ENCODE results near the gene ANOS1. TPM values are rescaled to one million over a fixed set of nuclear protein-coding genes. Genes with fewer than 3 reads are reported as not detected.
"Not testable (repeated sequence)": the region's sequence is repeated elsewhere in the genome, so short reads cannot be mapped to it uniquely, and the experiment has no call there.

Gene ANOS1
- total RNA-seq, 2 donors from 2014 or later = not detected

DNA sequence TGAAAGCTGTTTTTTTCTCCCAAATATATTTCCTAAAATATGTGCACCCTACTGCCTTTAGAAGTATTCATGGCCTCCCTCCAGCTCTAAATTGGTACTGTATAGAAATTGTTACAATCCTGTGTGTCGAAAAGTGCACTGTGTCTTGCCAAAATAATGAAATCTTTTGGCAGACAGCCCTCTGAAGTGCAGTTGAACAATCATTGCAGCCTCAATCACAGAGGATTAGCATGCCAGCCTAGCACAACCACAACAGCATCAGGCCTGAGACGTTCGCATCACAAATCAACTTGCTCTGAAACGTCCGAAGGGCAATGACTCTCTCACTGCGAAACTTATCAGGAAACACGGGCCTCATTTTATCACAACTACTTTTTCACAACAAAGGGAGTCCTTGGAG, 99.0 kb downstream of the ANOS1 start:
- Mint-ChIP-seq H3K9me3 (peaks cover 6% of the 10 kb centered on the region), H3K4me3 (no peak overlapping the region), H3K36me3 (ENCODE audit: low read depth) (no peaks in the 10 kb centered on the region), H3K27ac (no peak overlapping the region), H3K27me3 (no peaks in the 10 kb centered on the region), H3K4me1 (no peaks in the 10 kb centered on the region)
- no peak for ATAC-seq (replicated peaks)

DNA sequence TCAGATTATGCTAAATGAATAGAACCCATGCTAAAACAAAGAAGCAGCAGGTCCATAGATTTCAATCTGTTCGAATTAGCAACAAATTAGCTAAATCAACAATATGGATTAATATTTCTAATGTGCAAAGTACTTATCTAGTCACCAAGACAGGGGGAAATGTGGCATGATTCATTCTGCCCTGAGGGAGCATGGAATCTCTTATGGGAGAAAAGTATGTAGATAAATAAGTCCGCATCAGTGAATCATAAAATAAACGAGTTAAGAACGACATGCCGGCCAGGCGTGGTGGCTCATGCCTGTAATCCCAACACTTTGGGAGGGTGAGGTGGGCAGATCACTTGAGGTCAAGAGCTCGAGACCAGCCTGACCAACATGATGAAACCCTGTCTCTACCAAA, 102.1 kb downstream of the ANOS1 start:
- H3K4me1 Mint-ChIP-seq = no peaks in the 10 kb centered on the region
- ATAC-seq (replicated peaks) = no peak
- peaks cover 6% of the 10 kb centered on the region for H3K9me3 Mint-ChIP-seq
- H3K4me3 Mint-ChIP-seq = no peak overlapping the region
- H3K27me3 Mint-ChIP-seq = no peaks in the 10 kb centered on the region
- H3K27ac Mint-ChIP-seq = no peak overlapping the region
- H3K36me3 Mint-ChIP-seq (ENCODE audit: low read depth) = no peaks in the 10 kb centered on the region

DNA sequence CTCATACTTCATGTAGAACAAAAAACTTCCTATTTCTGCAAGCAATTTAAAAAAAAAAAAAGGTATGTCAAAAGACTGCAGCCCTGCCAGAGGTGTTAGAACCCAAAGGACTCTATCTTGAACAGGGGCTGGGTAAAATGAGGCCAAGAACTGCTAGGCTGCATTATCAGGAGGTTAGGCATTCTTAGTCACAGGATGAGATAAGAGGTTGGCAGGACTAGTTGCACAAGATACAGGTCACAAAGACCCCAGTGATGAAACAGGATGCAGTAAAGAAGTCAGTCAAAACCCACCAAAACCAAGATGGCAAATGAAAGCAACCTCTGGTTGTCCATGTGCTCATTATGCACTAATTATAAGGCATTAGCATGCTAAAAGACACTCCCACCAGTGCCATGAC, 104.1 kb downstream of the ANOS1 start:
- no peak for ATAC-seq (replicated peaks)
- Mint-ChIP-seq H3K4me3 (no peak overlapping the region), H3K36me3 (ENCODE audit: low read depth) (no peaks in the 10 kb centered on the region), H3K27ac (no peak overlapping the region), H3K4me1 (no peaks in the 10 kb centered on the region), H3K27me3 (no peaks in the 10 kb centered on the region), H3K9me3 (peaks cover 7% of the 10 kb centered on the region)

DNA sequence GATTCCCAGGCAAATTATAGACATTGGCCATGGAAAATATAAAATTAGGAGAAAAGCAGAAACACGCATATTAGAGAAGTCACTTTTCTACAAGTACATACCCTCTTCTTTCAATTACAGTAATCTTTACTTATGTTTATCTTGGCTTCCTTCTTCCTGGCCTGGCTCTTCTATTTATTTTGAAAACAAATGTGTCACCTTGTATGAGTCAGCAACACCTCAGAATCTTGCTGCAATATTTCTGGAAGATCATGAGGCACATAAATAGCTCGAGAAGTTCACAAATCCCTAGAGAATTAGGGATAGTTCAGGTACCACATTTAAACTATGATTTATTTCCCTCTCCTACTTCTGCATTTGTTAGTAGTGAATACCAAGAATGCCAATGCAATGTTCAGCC, 124.6 kb downstream of the ANOS1 start:
- H3K4me3 Mint-ChIP-seq = no peak overlapping the region
- no peaks in the 10 kb centered on the region for H3K9me3 Mint-ChIP-seq
- no peaks in the 10 kb centered on the region for H3K27me3 Mint-ChIP-seq
- no peak overlapping the region for H3K27ac Mint-ChIP-seq
- no peaks in the 10 kb centered on the region for H3K36me3 Mint-ChIP-seq (ENCODE audit: low read depth)
- no peaks in the 10 kb centered on the region for H3K4me1 Mint-ChIP-seq
- ATAC-seq (replicated peaks) = no peak

DNA sequence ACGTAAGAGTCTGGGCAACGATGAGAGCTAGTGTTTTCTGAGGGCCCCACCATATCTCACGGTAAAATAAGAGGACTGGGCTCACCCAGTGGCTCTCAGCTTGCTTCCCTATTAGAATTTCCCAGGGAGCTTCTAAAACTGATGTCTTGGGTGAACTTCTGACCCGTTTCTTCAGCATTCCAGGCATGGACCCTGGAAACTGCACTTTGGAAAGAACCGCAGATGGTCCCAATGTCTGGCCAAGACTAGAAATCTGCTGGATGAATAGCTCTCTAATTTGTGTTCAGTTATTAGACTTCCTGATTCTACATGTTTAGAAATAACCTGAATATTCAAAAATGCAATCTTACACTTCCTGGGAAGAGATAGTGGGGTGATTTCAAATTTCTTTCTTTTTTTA, 127.8 kb downstream of the ANOS1 start:
- Mint-ChIP-seq H3K36me3 (ENCODE audit: low read depth) (no peaks in the 10 kb centered on the region), H3K4me3 (no peak overlapping the region), H3K4me1 (no peaks in the 10 kb centered on the region), H3K27ac (no peak overlapping the region), H3K9me3 (no peaks in the 10 kb centered on the region), H3K27me3 (no peaks in the 10 kb centered on the region)
- no peak for ATAC-seq (replicated peaks)

DNA sequence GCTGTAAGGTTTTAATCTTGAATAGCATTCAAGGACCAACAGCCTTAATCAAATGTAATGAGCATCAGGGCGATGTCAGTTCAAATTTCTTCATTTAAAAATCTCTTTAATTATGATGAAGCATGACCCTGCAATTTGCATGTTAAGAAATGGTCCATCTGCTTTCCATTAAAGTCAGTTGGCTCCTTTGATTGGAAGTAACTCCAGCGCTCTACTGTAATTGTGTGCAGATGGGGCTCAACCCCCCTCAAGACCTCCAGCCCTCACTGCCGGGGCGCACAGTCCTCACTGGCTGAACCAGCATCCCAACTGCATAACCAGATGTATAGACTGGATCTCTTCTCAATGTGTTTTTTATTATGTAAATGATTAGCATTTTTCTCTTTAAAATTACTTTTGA, 140.4 kb downstream of the ANOS1 start:
- no peak overlapping the region for H3K27ac Mint-ChIP-seq
- H3K27me3 Mint-ChIP-seq = no peaks in the 10 kb centered on the region
- H3K4me3 Mint-ChIP-seq = no peak overlapping the region
- no peaks in the 10 kb centered on the region for H3K36me3 Mint-ChIP-seq (ENCODE audit: low read depth)
- no peaks in the 10 kb centered on the region for H3K9me3 Mint-ChIP-seq
- no peaks in the 10 kb centered on the region for H3K4me1 Mint-ChIP-seq
- no peak for ATAC-seq (replicated peaks)

DNA sequence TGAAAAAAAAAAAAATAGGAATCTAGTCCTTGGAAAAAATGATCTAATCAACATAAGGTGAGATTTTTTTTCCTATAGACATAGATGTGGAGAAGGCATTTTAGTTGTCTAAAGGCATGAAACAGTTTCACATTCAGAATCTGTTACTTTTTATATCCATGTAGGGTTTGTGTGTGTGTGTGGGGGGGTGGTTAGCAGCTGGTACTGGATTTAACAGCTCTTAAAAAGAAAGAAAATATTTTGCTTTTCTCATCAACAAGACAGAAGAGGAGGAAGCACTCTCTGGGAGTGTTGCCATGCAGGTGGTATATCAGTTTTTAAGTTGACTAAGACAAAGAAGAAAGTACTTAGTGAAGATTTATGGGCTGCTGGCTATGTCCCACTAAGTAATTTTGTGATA, 145.0 kb downstream of the ANOS1 start:
- Mint-ChIP-seq H3K4me1 (no peaks in the 10 kb centered on the region), H3K27me3 (no peaks in the 10 kb centered on the region), H3K9me3 (no peaks in the 10 kb centered on the region), H3K4me3 (no peak overlapping the region), H3K36me3 (ENCODE audit: low read depth) (no peaks in the 10 kb centered on the region), H3K27ac (no peak overlapping the region)
- ATAC-seq (replicated peaks) = no peak

DNA sequence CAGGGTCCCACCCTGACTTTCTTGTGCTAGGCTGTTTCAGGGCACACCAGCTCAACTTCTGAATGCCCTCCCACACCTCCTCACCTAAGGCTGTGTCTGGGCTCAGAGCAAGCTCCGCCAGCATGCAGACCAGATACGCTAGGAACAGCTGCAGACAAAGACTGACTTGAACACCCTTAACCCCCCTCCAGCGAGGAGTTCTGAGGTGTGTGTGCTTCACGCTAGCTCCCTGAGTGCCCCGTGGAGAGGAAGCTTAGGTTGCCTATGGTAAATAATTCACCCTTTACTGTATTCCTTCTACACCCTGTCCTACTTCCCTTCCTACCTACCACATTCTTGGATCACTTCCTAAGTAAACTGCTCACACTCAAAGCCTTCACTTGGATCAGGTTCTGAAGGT, 152.3 kb downstream of the ANOS1 start:
- Mint-ChIP-seq H3K9me3 (no peaks in the 10 kb centered on the region), H3K4me1 (no peaks in the 10 kb centered on the region), H3K27me3 (no peaks in the 10 kb centered on the region), H3K36me3 (ENCODE audit: low read depth) (no peaks in the 10 kb centered on the region), H3K27ac (no peak overlapping the region), H3K4me3 (no peak overlapping the region)
- ATAC-seq (replicated peaks) = no peak

DNA sequence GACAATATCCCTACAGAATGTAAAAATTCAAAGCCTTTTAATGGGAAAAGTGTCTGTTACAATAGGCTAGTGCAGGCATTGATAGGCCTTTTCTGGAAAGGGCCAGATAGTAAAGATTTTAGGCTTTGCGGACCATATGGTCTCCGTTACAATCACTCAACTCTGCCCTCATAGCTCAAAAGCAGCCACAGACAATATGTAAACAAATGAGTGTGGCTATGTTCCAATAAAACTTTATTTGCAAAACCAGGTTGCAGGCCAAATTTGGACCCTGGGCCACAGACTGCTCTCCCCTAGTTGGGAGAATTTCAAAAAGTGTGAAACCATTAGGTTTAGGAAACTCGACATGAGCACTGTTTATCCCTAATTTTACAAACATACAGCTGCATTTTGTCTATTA, 155.1 kb downstream of the ANOS1 start:
- Mint-ChIP-seq H3K9me3 (no peaks in the 10 kb centered on the region), H3K27ac (no peak overlapping the region), H3K4me3 (no peak overlapping the region), H3K36me3 (ENCODE audit: low read depth) (no peaks in the 10 kb centered on the region), H3K27me3 (no peaks in the 10 kb centered on the region), H3K4me1 (no peaks in the 10 kb centered on the region)
- no peak for ATAC-seq (replicated peaks)

DNA sequence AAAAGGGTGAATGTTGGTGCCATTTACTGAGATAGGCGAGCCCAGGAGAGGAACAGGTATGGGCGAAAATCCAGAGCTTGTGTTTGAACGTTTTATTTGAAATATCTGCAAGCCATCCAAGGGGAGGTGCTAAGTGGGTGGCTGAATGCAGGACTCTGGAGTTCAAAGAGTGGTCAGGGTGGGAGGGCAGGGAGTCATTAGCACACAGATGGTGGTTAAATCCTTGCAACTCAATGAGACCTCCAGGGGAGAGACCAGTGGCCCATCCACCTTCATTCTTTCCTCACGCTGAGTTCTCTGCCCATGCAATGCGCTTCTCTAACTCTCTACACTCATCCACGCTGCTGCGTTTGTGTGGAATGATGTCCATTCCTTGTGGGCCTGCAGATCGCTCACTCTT, 166.2 kb downstream of the ANOS1 start:
- H3K9me3 Mint-ChIP-seq = no peaks in the 10 kb centered on the region
- no peaks in the 10 kb centered on the region for H3K4me1 Mint-ChIP-seq
- H3K36me3 Mint-ChIP-seq (ENCODE audit: low read depth) = no peaks in the 10 kb centered on the region
- no peak overlapping the region for H3K4me3 Mint-ChIP-seq
- H3K27ac Mint-ChIP-seq = no peak overlapping the region
- H3K27me3 Mint-ChIP-seq = no peaks in the 10 kb centered on the region
- ATAC-seq (replicated peaks) = no peak

DNA sequence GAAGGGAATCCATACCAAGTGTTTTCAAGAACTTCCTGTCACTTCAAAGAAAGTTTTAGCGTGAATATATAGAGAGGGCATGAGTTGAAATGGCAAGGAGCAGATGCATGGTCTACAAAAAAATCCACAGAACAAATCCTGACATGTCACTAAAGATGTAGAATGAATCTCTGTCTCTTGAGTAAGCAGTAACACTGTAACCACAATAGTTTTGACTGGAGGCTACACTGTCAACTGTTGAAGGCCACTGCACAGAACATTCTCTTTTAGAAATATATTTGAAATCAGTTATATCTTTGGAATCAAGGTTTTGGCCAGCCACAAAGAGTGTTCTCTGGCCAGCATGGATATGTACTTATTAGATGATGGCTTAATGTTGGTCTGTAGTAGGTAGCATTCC, 183.5 kb downstream of the ANOS1 start:
- no peaks in the 10 kb centered on the region for H3K27me3 Mint-ChIP-seq
- no peaks in the 10 kb centered on the region for H3K4me1 Mint-ChIP-seq
- peaks cover 4% of the 10 kb centered on the region for H3K9me3 Mint-ChIP-seq
- H3K36me3 Mint-ChIP-seq (ENCODE audit: low read depth) = no peaks in the 10 kb centered on the region
- no peak for ATAC-seq (replicated peaks)
- no peak overlapping the region for H3K27ac Mint-ChIP-seq
- H3K4me3 Mint-ChIP-seq = no peak overlapping the region

DNA sequence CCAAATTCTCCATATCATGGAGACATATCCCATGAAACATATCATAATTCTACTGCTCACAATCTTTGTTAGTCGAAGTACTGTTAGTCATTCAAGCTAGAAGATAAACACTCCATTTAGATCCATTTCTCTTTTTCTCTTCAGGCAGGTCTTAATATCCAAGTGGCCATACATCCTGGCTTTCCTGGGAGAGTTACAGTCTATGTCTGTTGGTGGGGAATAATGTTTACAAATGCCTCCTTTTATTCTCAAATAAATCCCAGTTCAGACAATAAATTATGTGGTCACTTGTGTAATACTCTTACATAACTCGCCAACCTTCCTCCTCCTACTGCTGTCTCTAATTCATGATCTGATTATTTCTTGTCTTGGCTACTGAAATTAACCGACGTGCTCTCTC, 185.2 kb downstream of the ANOS1 start:
- peaks cover 4% of the 10 kb centered on the region for H3K9me3 Mint-ChIP-seq

DNA sequence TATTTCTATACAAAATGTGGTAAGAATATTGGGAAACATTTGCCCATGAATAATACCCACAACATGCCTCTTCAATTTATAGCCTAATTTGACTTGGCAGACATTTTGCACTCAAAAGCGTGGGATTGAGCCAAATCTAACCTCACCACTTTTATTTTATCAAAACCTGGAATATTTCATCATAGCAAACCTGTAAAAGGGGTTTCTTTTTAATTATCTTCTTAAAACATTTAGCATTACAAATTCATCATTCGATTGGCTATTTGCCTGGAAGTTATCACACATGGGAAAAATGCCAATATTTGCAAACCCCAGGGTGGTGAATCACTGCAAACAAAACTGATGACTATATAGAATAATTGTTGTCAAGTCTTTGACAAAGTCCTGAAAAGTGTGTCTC, 211.1 kb downstream of the ANOS1 start:
- H3K27ac Mint-ChIP-seq = no peak overlapping the region
- H3K4me1 Mint-ChIP-seq = no peaks in the 10 kb centered on the region
- H3K9me3 Mint-ChIP-seq = no peaks in the 10 kb centered on the region
- no peaks in the 10 kb centered on the region for H3K27me3 Mint-ChIP-seq
- ATAC-seq (replicated peaks) = no peak
- no peak overlapping the region for H3K4me3 Mint-ChIP-seq
- H3K36me3 Mint-ChIP-seq (ENCODE audit: low read depth) = no peaks in the 10 kb centered on the region

More for the DNA sequence above, 185.2 kb downstream of the ANOS1 start:
- Mint-ChIP-seq H3K36me3 (ENCODE audit: low read depth) (no peaks in the 10 kb centered on the region), H3K27ac (no peak overlapping the region), H3K4me3 (no peak overlapping the region), H3K27me3 (no peaks in the 10 kb centered on the region), H3K4me1 (no peaks in the 10 kb centered on the region)
- ATAC-seq (replicated peaks) = no peak

DNA sequence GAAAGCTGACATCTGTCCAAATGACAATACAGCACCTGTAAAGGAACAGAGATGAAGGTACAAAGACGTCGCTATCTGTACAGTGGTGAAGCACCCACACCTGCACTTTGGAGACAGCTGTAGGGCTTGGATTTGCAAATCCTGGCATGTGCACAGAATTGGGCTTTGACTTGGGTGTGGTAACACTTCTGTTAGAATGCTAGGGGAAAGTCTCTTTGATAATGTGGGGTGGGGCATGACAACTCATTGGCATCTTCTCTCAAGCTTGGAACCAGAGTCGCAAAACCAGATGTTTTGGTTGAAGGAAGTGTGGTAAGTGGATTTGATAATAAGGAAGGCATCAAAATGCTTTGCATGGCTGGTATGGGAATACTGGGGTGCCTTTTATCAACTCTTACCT, 211.8 kb downstream of the ANOS1 start:
- Mint-ChIP-seq H3K4me1 (no peaks in the 10 kb centered on the region), H3K27me3 (no peaks in the 10 kb centered on the region), H3K4me3 (no peak overlapping the region), H3K9me3 (no peaks in the 10 kb centered on the region), H3K36me3 (ENCODE audit: low read depth) (no peaks in the 10 kb centered on the region), H3K27ac (no peak overlapping the region)
- no peak for ATAC-seq (replicated peaks)

DNA sequence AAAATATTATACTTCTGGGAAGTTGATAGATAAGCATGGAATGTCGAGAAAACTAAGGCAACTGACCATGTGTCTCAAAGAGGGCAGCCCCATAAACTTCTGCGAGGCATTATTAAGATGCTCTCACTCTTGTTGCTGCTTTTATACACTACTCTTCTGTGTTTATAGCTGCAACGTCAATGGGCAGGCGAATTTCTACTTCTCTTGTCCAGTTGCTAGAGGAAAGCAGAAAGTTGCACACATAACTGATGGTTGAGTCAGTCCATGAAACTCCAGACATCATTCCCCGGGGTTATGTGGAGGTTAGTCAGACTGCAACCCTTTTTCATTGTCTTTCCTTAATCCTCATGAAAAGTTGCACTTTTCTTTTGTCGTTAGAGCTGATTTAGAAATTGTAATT, 227.5 kb downstream of the ANOS1 start:
- no peak overlapping the region for H3K27ac Mint-ChIP-seq
- H3K4me3 Mint-ChIP-seq = no peak overlapping the region
- H3K27me3 Mint-ChIP-seq = no peaks in the 10 kb centered on the region
- no peaks in the 10 kb centered on the region for H3K4me1 Mint-ChIP-seq
- peaks cover 3% of the 10 kb centered on the region for H3K9me3 Mint-ChIP-seq
- H3K36me3 Mint-ChIP-seq (ENCODE audit: low read depth) = no peaks in the 10 kb centered on the region
- no peak for ATAC-seq (replicated peaks)

DNA sequence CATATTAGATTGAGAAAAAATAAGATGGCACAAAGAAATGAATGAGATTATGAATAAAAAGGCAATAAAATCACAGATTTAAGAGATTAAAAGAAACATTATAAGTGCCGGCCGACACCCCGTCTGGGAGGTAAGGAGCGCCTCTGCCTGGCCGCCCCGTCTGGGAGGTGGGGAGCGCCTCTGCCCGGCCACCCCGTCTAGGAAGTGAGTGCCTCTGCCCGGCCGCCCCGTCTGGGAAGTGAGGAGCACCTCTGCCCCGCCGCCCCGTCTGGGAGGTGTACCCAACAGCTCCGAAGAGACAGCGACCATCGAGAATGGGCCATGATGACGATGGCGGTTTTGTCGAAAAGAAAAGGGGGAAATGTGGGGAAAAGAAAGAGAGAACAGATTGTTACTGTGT, 229.8 kb downstream of the ANOS1 start:
- not testable (repeated sequence) for H3K36me3 Mint-ChIP-seq (ENCODE audit: low read depth); H3K27me3 Mint-ChIP-seq; H3K27ac Mint-ChIP-seq; H3K9me3 Mint-ChIP-seq; H3K4me3 Mint-ChIP-seq; H3K4me1 Mint-ChIP-seq; ATAC-seq (replicated peaks)
